Activated naive CD8-positive, alpha-beta T cell treated with anti-CD3 and anti-CD28 coated beads, Interleukin-2, amount 50 U/mL, for 16 hours (primary cell): ENCODE measurements around the gene GRIK3.

Experiments used
- DNase-seq: peaks from one replicate; pipeline ENCODE4 v3.0.0-alpha.2; 2020; ENCODE audit warnings: low read depth, low spot score

GRIK3 gene

GRCh38 chr1:36880155-36881067 lies 153.9 kb downstream of the GRIK3 start:
- DNase-seq = no peak

GRCh38 chr1:36879613-36880012 lies 154.7 kb downstream of the GRIK3 start:
- DNase-seq = no peak

GRCh38 chr1:36876990-36877389 lies 157.3 kb downstream of the GRIK3 start:
- DNase-seq = no peak

- DNase-seq = no peak
Observed at GRCh38 chr1:36874271-36875060, 159.8 kb downstream of the GRIK3 start.

GRCh38 chr1:36872858-36873257 lies 161.5 kb downstream of the GRIK3 start:
- no peak for DNase-seq

- DNase-seq = no peak
Observed at GRCh38 chr1:36872126-36872754, 162.1 kb downstream of the GRIK3 start.

- DNase-seq = no peak
Observed at GRCh38 chr1:36871146-36871971, 163.0 kb downstream of the GRIK3 start.

- DNase-seq = no peak
Observed at GRCh38 chr1:36869826-36870225, 164.5 kb downstream of the GRIK3 start.

GRCh38 chr1:36869054-36869453 lies 165.3 kb downstream of the GRIK3 start:
- no peak for DNase-seq

- DNase-seq = no peak
Observed at GRCh38 chr1:36867575-36867974, 166.7 kb downstream of the GRIK3 start.

GRCh38 chr1:36866169-36866814 lies 168.0 kb downstream of the GRIK3 start:
- DNase-seq = no peak

GRCh38 chr1:36865602-36865900 lies 168.8 kb downstream of the GRIK3 start:
- DNase-seq = no peak

- no peak for DNase-seq
Observed at GRCh38 chr1:36864823-36865601, 169.3 kb downstream of the GRIK3 start.

GRCh38 chr1:36864182-36864822 lies 170.0 kb downstream of the GRIK3 start:
- no peak for DNase-seq

GRCh38 chr1:36863500-36863899 lies 170.8 kb downstream of the GRIK3 start:
- DNase-seq = no peak

GRCh38 chr1:36863061-36863460 lies 171.3 kb downstream of the GRIK3 start:
- DNase-seq = no peak

GRCh38 chr1:36861375-36861774 lies 172.9 kb downstream of the GRIK3 start:
- no peak for DNase-seq

- no peak for DNase-seq
Observed at GRCh38 chr1:36859926-36860325, 174.4 kb downstream of the GRIK3 start.

GRCh38 chr1:36858981-36859380 lies 175.3 kb downstream of the GRIK3 start:
- DNase-seq = no peak

- DNase-seq = no peak
Observed at GRCh38 chr1:36858553-36858952, 175.8 kb downstream of the GRIK3 start.
